KMS-11 (cell line): ENCODE results near the gene FAM72A.
"Not testable (repeated sequence)": the region's sequence is repeated elsewhere in the genome, so short reads cannot be mapped to it uniquely, and the experiment has no call there.

Source experiments
- H2AFZ ChIP-seq: fragments of 200-600 bp; sonication (generic); 2 replicates; pipeline ENCODE4 v1.6.1; 2016; ENCODE audit warnings: antibody characterized with exemption, mixed run types, low read depth
- H3K27ac ChIP-seq: fragments of 200-600 bp; sonication (generic); 2 replicates; pipeline ENCODE4 v1.6.1; 2016; ENCODE audit warnings: mild to moderate bottlenecking, mixed run types
- H3K27me3 ChIP-seq: fragments of 200-600 bp; sonication (generic); 2 replicates; pipeline ENCODE4 v1.6.1; 2017; ENCODE audit warnings: mild to moderate bottlenecking, low read depth, mixed run types, moderate library complexity; ENCODE audit not compliant: insufficient read depth
- H3K36me3 ChIP-seq: fragments of 200-600 bp; sonication (generic); 2 replicates; pipeline ENCODE4 v1.6.1; 2017; ENCODE audit warnings: mild to moderate bottlenecking, mixed run types; ENCODE audit not compliant: insufficient read depth
- H3K4me1 ChIP-seq: fragments of 200-600 bp; sonication (generic); 2 replicates; pipeline ENCODE4 v1.6.1; 2016; ENCODE audit warnings: mild to moderate bottlenecking, low read depth, mixed run types; ENCODE audit not compliant: poor library complexity, severe bottlenecking
- H3K4me2 ChIP-seq: fragments of 200-600 bp; sonication (generic); 2 replicates; pipeline ENCODE4 v1.7.0; 2016; ENCODE audit warnings: mild to moderate bottlenecking, mixed run types
- H3K4me3 ChIP-seq: fragments of 200-600 bp; sonication (generic); IDR thresholded peaks from 2 replicates; pipeline ENCODE4 v1.6.1; 2017; ENCODE audit warnings: low read depth, low read length, mixed read lengths; ENCODE audit not compliant: insufficient read depth
- H3K79me2 ChIP-seq: fragments of 200-600 bp; sonication (generic); 2 replicates; pipeline ENCODE4 v1.6.1; 2016; ENCODE audit warnings: low read depth, mixed run types; ENCODE audit not compliant: insufficient read depth
- H3K9ac ChIP-seq: fragments of 200-600 bp; sonication (generic); 2 replicates; pipeline ENCODE4 v1.6.1; 2016; ENCODE audit warnings: mild to moderate bottlenecking, mixed run types
- H4K20me1 ChIP-seq: fragments of 200-600 bp; sonication (generic); 2 replicates; pipeline ENCODE4 v1.6.1; 2016; ENCODE audit warnings: mild to moderate bottlenecking, mixed run types; ENCODE audit not compliant: insufficient read depth

Gene FAM72A

GRCh38 chr1:206231989-206232388 is 29.4 kb upstream of the FAM72A start:
- H2AFZ ChIP-seq, H3K4me2 ChIP-seq, H4K20me1 ChIP-seq, H3K4me1 ChIP-seq, H3K27me3 ChIP-seq, H3K79me2 ChIP-seq, H3K9ac ChIP-seq, H3K4me3 ChIP-seq, H3K27ac ChIP-seq, H3K36me3 ChIP-seq: not testable (repeated sequence)

GRCh38 chr1:206229286-206229685 is 26.6 kb upstream of the FAM72A start:
- not testable (repeated sequence) for H3K27ac ChIP-seq, H3K4me1 ChIP-seq, H3K4me3 ChIP-seq, H3K79me2 ChIP-seq, H3K36me3 ChIP-seq, H3K27me3 ChIP-seq, H3K9ac ChIP-seq, H4K20me1 ChIP-seq, H3K4me2 ChIP-seq, H2AFZ ChIP-seq

GRCh38 chr1:206226886-206227285 is 24.2 kb upstream of the FAM72A start:
- H3K27me3 ChIP-seq, H3K4me1 ChIP-seq, H3K79me2 ChIP-seq: not testable (repeated sequence)

GRCh38 chr1:206225386-206225785 is 22.7 kb upstream of the FAM72A start:
- H3K27me3 ChIP-seq, H3K4me1 ChIP-seq, H3K79me2 ChIP-seq, H3K27ac ChIP-seq, H3K4me3 ChIP-seq, H3K4me2 ChIP-seq, H3K9ac ChIP-seq, H2AFZ ChIP-seq, H4K20me1 ChIP-seq, H3K36me3 ChIP-seq: not testable (repeated sequence)

More at GRCh38 chr1:206226886-206227285, 24.2 kb upstream of the FAM72A start:
- H3K9ac ChIP-seq, H3K4me3 ChIP-seq, H4K20me1 ChIP-seq, H3K4me2 ChIP-seq, H2AFZ ChIP-seq, H3K36me3 ChIP-seq, H3K27ac ChIP-seq: not testable (repeated sequence)

GRCh38 chr1:206224190-206224776 is 21.6 kb upstream of the FAM72A start:
- not testable (repeated sequence) for H3K4me3 ChIP-seq, H3K9ac ChIP-seq, H3K27me3 ChIP-seq, H3K4me2 ChIP-seq, H3K36me3 ChIP-seq, H4K20me1 ChIP-seq, H3K4me1 ChIP-seq, H3K27ac ChIP-seq, H2AFZ ChIP-seq, H3K79me2 ChIP-seq

GRCh38 chr1:206221585-206221984 is 18.9 kb upstream of the FAM72A start:
- not testable (repeated sequence) for H3K4me3 ChIP-seq, H3K79me2 ChIP-seq, H3K9ac ChIP-seq, H4K20me1 ChIP-seq, H3K27ac ChIP-seq, H3K4me1 ChIP-seq, H3K27me3 ChIP-seq, H2AFZ ChIP-seq, H3K4me2 ChIP-seq, H3K36me3 ChIP-seq

- not testable (repeated sequence) for H3K9ac ChIP-seq, H3K27ac ChIP-seq, H3K4me1 ChIP-seq, H3K4me2 ChIP-seq, H3K4me3 ChIP-seq, H3K27me3 ChIP-seq, H3K36me3 ChIP-seq, H4K20me1 ChIP-seq, H2AFZ ChIP-seq, H3K79me2 ChIP-seq
These were observed 17.8 kb upstream of the FAM72A start for GRCh38 chr1:206220332-206221000.

- not testable (repeated sequence) for H3K79me2 ChIP-seq, H3K27ac ChIP-seq, H3K9ac ChIP-seq, H2AFZ ChIP-seq, H3K36me3 ChIP-seq, H3K27me3 ChIP-seq, H3K4me3 ChIP-seq, H3K4me1 ChIP-seq, H4K20me1 ChIP-seq, H3K4me2 ChIP-seq
These were observed 17.1 kb upstream of the FAM72A start for GRCh38 chr1:206219514-206220331.

- H3K4me2 ChIP-seq, H3K4me3 ChIP-seq, H3K4me1 ChIP-seq, H4K20me1 ChIP-seq, H3K27ac ChIP-seq, H3K27me3 ChIP-seq, H3K36me3 ChIP-seq, H3K9ac ChIP-seq, H3K79me2 ChIP-seq, H2AFZ ChIP-seq: not testable (repeated sequence)
These were observed 16.1 kb upstream of the FAM72A start for GRCh38 chr1:206218765-206219164.

- not testable (repeated sequence) for H3K4me2 ChIP-seq, H3K27ac ChIP-seq, H3K4me1 ChIP-seq, H3K9ac ChIP-seq, H3K27me3 ChIP-seq, H3K79me2 ChIP-seq, H4K20me1 ChIP-seq, H3K4me3 ChIP-seq, H3K36me3 ChIP-seq, H2AFZ ChIP-seq
These were observed 15.6 kb upstream of the FAM72A start for GRCh38 chr1:206218285-206218684.
